Esophagus squamous epithelium (tissue), 5 donors: ENCODE results near the gene PRSS35. TPM values are rescaled to one million over a fixed set of nuclear protein-coding genes. Genes with fewer than 3 reads are reported as not detected.
A peak's percentile ranks its signal among the peaks of the same experiment; 100 is the strongest.

Source experiments
- DNase-seq: peaks from one replicate; lab custom pipeline; 2025; lab: John Stamatoyannopoulos, UW
- H3K27ac ChIP-seq, 4 donors: fragments of 200-600 bp; sonication (generic); one replicate each; pipeline ENCODE4 v1.5.1; 2016 to 2019; ENCODE audit warnings: mild to moderate bottlenecking in 1 of 4
- H3K27me3 ChIP-seq, 4 donors: fragments of 200-600 bp; sonication (generic); 1 replicate in 3 of 4; 2 replicates in 1 of 4; pipeline versions ENCODE4 v1.5.1 to v1.6.0; 2017 to 2021; ENCODE audit warnings: antibody characterized with exemption in 1 of 4
- H3K36me3 ChIP-seq, 3 donors: fragments of 200-600 bp; sonication (generic); one replicate each; pipeline ENCODE4 v1.5.1; 2016 to 2019
- H3K4me1 ChIP-seq, 3 donors: fragments of 200-600 bp; sonication (generic); one replicate each; pipeline ENCODE4 v1.5.1; 2017 to 2019
- H3K4me3 ChIP-seq, 4 donors: fragments of 200-600 bp; sonication (generic); 1 replicate in 3 of 4; 2 replicates in 1 of 4; pipeline ENCODE4 v1.5.1; 2016 to 2019; ENCODE audit warnings: mild to moderate bottlenecking in 2 of 4, moderate library complexity in 1 of 4
- H3K9me3 ChIP-seq, 3 donors: fragments of 200-600 bp; sonication (generic); one replicate each; pipeline ENCODE4 v1.5.1; 2016 to 2019
- CTCF ChIP-seq, 6 experiments: fragments of 450-650 bp in 4 of 6; fragments of 200-600 bp in 2 of 6; sonication (generic) in 2 of 6; IDR thresholded peaks; one replicate each; pipeline ENCODE4 v1.5.1; 2016 to 2019; ENCODE audit warnings: antibody characterized with exemption in 6 of 6, mild to moderate bottlenecking in 4 of 6, moderate library complexity in 4 of 6
- POLR2A ChIP-seq, 4 donors: fragments of 450-650 bp; IDR thresholded peaks; one replicate each; pipeline ENCODE4 v1.6.1; 2017; ENCODE audit warnings: antibody characterized with exemption in 4 of 4, mild to moderate bottlenecking in 4 of 4, moderate library complexity in 3 of 4
- WGBS, 2 donors: methylation state at CpG; one replicate each; pipeline ENCODE4 v1.1.5; 2018; 5-methylcytosine and 5-hydroxymethylcytosine counted together
- intact Hi-C: fragments of 100-400 bp; cut with DNase I; formaldehyde crosslinking; loops from one replicate; pipeline ENCODE4 v1.15.0; 2022
- total RNA-seq, 4 donors: library from RNA; depleted of rRNA; stranded (reverse); fragments of >200 nt; gene quantifications; one replicate each; pipeline ENCODE4 v1.1.0, GENCODE V29; 2016
- donor health status: DM: yes; HTN: yes; CAD: no.

The PRSS35 gene
- total RNA-seq, 4 donors from 2014 or later: not detected

- Histone ChIP-seq H3K9me3 (no peaks in the 10 kb centered on the region), H3K4me1 (peaks cover 0 to 14% (median 10%) of the 10 kb centered on the region in 3 donors), H3K4me3 (no peak overlapping the region), H3K27me3 (peaks cover 0 to 27% (median 0%) of the 10 kb centered on the region in 4 donors), H3K27ac (no peak overlapping the region), H3K36me3 (no peaks in the 10 kb centered on the region)
- DNase-seq: no peak
- no peak for TF ChIP-seq POLR2A (IDR thresholded peaks at IDR 0.05)
- TF ChIP-seq CTCF (IDR thresholded peaks at IDR 0.05): peak; percentile 25 to 85 (median 75)
- intact Hi-C loops: loop anchor here (2.0 to 5.0 kb wide), 2 partner anchors 98 to 292 kb away; no protein-coding TSS in a partner anchor
- 10 to 30% methylated on average over 4 of the region's 4 CpGs for WGBS, 2 donors
Measured at GRCh38 chr6:83514866-83515466, 2.6 kb downstream of the PRSS35 start.

- no peaks in the 10 kb centered on the region for H3K9me3 ChIP-seq
- no peak for TF ChIP-seq POLR2A (IDR thresholded peaks at IDR 0.05)
- no peak for TF ChIP-seq CTCF (IDR thresholded peaks at IDR 0.05)
- peaks cover 0 to 4% (median 2%) of the 10 kb centered on the region in 3 donors for H3K4me1 ChIP-seq
- 64 to 76% methylated on average over 1 of the region's 1 CpG for WGBS, 2 donors
- intact Hi-C loops: no loop called here
- H3K27me3 ChIP-seq: peaks cover 0 to 18% (median 0%) of the 10 kb centered on the region in 4 donors
- DNase-seq: no peak
- H3K27ac ChIP-seq: no peak overlapping the region
- H3K36me3 ChIP-seq: no peaks in the 10 kb centered on the region
- H3K4me3 ChIP-seq: no peak overlapping the region
Measured at GRCh38 chr6:83517500-83517899, 5.2 kb downstream of the PRSS35 start.

- Histone ChIP-seq H3K27me3 (peaks cover 0 to 11% (median 0%) of the 10 kb centered on the region in 4 donors), H3K27ac (no peak overlapping the region), H3K36me3 (no peaks in the 10 kb centered on the region), H3K4me3 (no peak overlapping the region), H3K4me1 (no peaks in the 10 kb centered on the region), H3K9me3 (no peaks in the 10 kb centered on the region)
- TF ChIP-seq CTCF (IDR thresholded peaks at IDR 0.05) (no peak), POLR2A (IDR thresholded peaks at IDR 0.05) (no peak)
- intact Hi-C loops: no loop called here
- 60 to 66% methylated on average over 4 of the region's 4 CpGs for WGBS, 2 donors
- DNase-seq: no peak
Measured at GRCh38 chr6:83518816-83519480, 6.6 kb downstream of the PRSS35 start.

- Histone ChIP-seq H3K36me3 (no peaks in the 10 kb centered on the region), H3K27ac (no peak overlapping the region), H3K27me3 (no peaks in the 10 kb centered on the region), H3K9me3 (no peaks in the 10 kb centered on the region), H3K4me1 (no peaks in the 10 kb centered on the region), H3K4me3 (no peak overlapping the region)
- TF ChIP-seq POLR2A (IDR thresholded peaks at IDR 0.05) (no peak), CTCF (IDR thresholded peaks at IDR 0.05) (peak in 5 of 6 experiments; percentile 12 to 66 (median 39))
- no peak for DNase-seq
- intact Hi-C loops: no loop called here
- 45 to 46% methylated on average over 5 of the region's 5 CpGs for WGBS, 2 donors
Measured at GRCh38 chr6:83536034-83536646, 23.8 kb downstream of the PRSS35 start.
